DND-41 (cell line): ENCODE data around the gene COBL.

Experiments used
- ATAC-seq: fragments of 200-7000 bp; cut with Tn5 transposase; 3 replicates; pipeline ENCODE4 v1.9.1; 2021; ENCODE audit warnings: low read depth; ENCODE audit not compliant: insufficient read depth
- DNase-seq: peaks from one replicate; pipeline ENCODE4 v3.0.0-alpha.2; 2020
- H2AFZ ChIP-seq: 2 replicates; pipeline ENCODE4 v1.6.0; 2012; ENCODE audit warnings: low read depth, low read length
- H3K27ac ChIP-seq: 2 replicates; pipeline ENCODE4 v1.5.1; 2012; ENCODE audit warnings: low read length, inconsistent platforms
- H3K27me3 ChIP-seq: fragments of 200-600 bp; sonication (generic); 2 replicates; pipeline ENCODE4 v1.6.0; 2012; ENCODE audit warnings: low read length, mild to moderate bottlenecking, inconsistent platforms; ENCODE audit not compliant: insufficient read depth, poor library complexity
- H3K36me3 ChIP-seq: 2 replicates; pipeline ENCODE4 v1.5.1; 2012; ENCODE audit warnings: low read length, inconsistent platforms; ENCODE audit not compliant: insufficient read depth
- H3K4me1 ChIP-seq: 2 replicates; pipeline ENCODE4 v1.5.1; 2012; ENCODE audit warnings: mild to moderate bottlenecking, low read length; ENCODE audit not compliant: insufficient read depth
- H3K4me2 ChIP-seq: 2 replicates; pipeline ENCODE4 v1.6.0; 2012; ENCODE audit warnings: mild to moderate bottlenecking, moderate library complexity, low read length, inconsistent platforms; ENCODE audit not compliant: insufficient read depth
- H3K4me3 ChIP-seq, 2 experiments: fragments of 200-600 bp in 1 of 2; shearing (Covaris generic) in 1 of 2; 2 replicates each; pipeline ENCODE4 v1.5.1; 2012 to 2016; ENCODE audit warnings: inconsistent platforms in 2 of 2, low read length in 2 of 2, mild to moderate bottlenecking in 2 of 2, low read depth in 1 of 2, moderate library complexity in 1 of 2
- H3K79me2 ChIP-seq: 2 replicates; pipeline ENCODE4 v1.6.0; 2012; ENCODE audit warnings: low read length, inconsistent platforms; ENCODE audit not compliant: insufficient read depth
- H3K9ac ChIP-seq: 2 replicates; pipeline ENCODE4 v1.6.0; 2012; ENCODE audit warnings: low read depth, mild to moderate bottlenecking, inconsistent platforms, low read length, moderate library complexity
- H3K9me3 ChIP-seq: 2 replicates; pipeline ENCODE4 v1.5.1; 2012; ENCODE audit warnings: low read length, moderate library complexity, mild to moderate bottlenecking, inconsistent platforms; ENCODE audit not compliant: insufficient read depth, severe bottlenecking
- H4K20me1 ChIP-seq: 2 replicates; pipeline ENCODE4 v1.6.0; 2012; ENCODE audit warnings: low read length; ENCODE audit not compliant: insufficient read depth
- CTCF ChIP-seq: IDR thresholded peaks from 2 replicates; pipeline ENCODE4 v1.5.1; 2012; ENCODE audit warnings: borderline replicate concordance, low read length, moderate library complexity, mild to moderate bottlenecking; ENCODE audit not compliant: poor library complexity, severe bottlenecking; ENCODE audit errors: extremely low read depth
- EZH2 ChIP-seq: IDR thresholded peaks from 3 replicates; pipeline ENCODE4 v1.6.1; 2012; ENCODE audit warnings: borderline replicate concordance, low read depth, mild to moderate bottlenecking, moderate library complexity, low read length, inconsistent platforms; ENCODE audit not compliant: severe bottlenecking

Gene COBL

GRCh38 chr7:51326656-51327286 lies 10.2 kb upstream of the COBL start:
- no peaks in the 10 kb centered on the region for H3K36me3 ChIP-seq
- H3K9ac ChIP-seq, result no peak overlapping the region

GRCh38 chr7:51325908-51326307 lies 9.3 kb upstream of the COBL start:
- Histone ChIP-seq H3K9ac (no peak overlapping the region), H3K4me3 (no peak overlapping the region), H3K4me1 (no peaks in the 10 kb centered on the region), H3K36me3 (no peaks in the 10 kb centered on the region), H3K27ac (no peak overlapping the region), H4K20me1 (no peaks in the 10 kb centered on the region), H2AFZ (no peak overlapping the region), H3K79me2 (no peaks in the 10 kb centered on the region), H3K9me3 (no peaks in the 10 kb centered on the region), H3K4me2 (no peak overlapping the region), H3K27me3 (no peaks in the 10 kb centered on the region)
- TF ChIP-seq EZH2 (no peak), CTCF (no peak)
- DNase-seq (no peak), ATAC-seq (no peak)

More at GRCh38 chr7:51326656-51327286, 10.2 kb upstream of the COBL start:
- DNase-seq (no peak), ATAC-seq (no peak)
- H3K4me1 ChIP-seq, result no peaks in the 10 kb centered on the region
- H3K27me3 ChIP-seq, result no peaks in the 10 kb centered on the region
- no peak for TF ChIP-seq CTCF
- no peak for TF ChIP-seq EZH2
- no peak overlapping the region for H3K4me2 ChIP-seq
- H2AFZ ChIP-seq, result no peak overlapping the region
- no peak overlapping the region for H3K27ac ChIP-seq
- H3K79me2 ChIP-seq, result no peaks in the 10 kb centered on the region
- H3K9me3 ChIP-seq, result no peaks in the 10 kb centered on the region
- no peaks in the 10 kb centered on the region for H4K20me1 ChIP-seq
- H3K4me3 ChIP-seq, result no peak overlapping the region

GRCh38 chr7:51325261-51325676 lies 8.7 kb upstream of the COBL start:
- TF ChIP-seq CTCF, result no peak
- TF ChIP-seq EZH2, result no peak
- H3K79me2 ChIP-seq, result no peaks in the 10 kb centered on the region
- H3K9ac ChIP-seq, result no peak overlapping the region
- H4K20me1 ChIP-seq, result no peaks in the 10 kb centered on the region
- H3K27me3 ChIP-seq, result no peaks in the 10 kb centered on the region
- H3K4me2 ChIP-seq, result no peak overlapping the region
- no peaks in the 10 kb centered on the region for H3K4me1 ChIP-seq
- H3K27ac ChIP-seq, result no peak overlapping the region
- H3K4me3 ChIP-seq, result no peak overlapping the region
- no peak for DNase-seq
- no peak for ATAC-seq
- no peak overlapping the region for H2AFZ ChIP-seq
- H3K36me3 ChIP-seq, result no peaks in the 10 kb centered on the region
- H3K9me3 ChIP-seq, result no peaks in the 10 kb centered on the region
